ENCODE results near the gene CAPN13. TPM values are rescaled to one million over a fixed set of nuclear protein-coding genes. Genes with fewer than 3 reads are reported as not detected.

Gene CAPN13
- total RNA-seq, 2 donors from 2014 or later = 25.5 to 31.2 TPM

DNA sequence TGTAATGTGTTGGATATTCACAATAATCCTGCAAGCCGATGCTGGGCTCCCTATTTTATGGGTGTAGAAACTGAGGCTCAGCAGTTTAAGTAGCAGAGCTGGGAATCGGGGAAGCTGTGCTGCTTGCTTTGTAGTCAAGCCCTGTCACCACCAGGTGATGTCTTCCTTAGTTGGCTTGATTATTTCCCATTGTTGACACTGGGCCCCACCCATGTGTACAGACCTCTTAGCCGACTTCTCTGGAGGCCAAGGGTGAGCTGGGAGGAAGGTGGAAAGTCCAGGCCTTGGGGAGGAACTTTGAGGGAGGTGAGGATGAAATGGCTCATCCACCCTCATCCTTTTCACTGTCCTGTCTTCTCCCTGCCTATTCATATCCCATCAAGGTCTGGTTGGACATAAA lies 60.0 kb downstream of the CAPN13 start:
- H3K4me1 ChIP-seq = no peaks in the 10 kb centered on the region
- no peak overlapping the region for H3K27ac ChIP-seq
- no peak overlapping the region for H3K4me3 ChIP-seq
- TF ChIP-seq, protein P1, sequence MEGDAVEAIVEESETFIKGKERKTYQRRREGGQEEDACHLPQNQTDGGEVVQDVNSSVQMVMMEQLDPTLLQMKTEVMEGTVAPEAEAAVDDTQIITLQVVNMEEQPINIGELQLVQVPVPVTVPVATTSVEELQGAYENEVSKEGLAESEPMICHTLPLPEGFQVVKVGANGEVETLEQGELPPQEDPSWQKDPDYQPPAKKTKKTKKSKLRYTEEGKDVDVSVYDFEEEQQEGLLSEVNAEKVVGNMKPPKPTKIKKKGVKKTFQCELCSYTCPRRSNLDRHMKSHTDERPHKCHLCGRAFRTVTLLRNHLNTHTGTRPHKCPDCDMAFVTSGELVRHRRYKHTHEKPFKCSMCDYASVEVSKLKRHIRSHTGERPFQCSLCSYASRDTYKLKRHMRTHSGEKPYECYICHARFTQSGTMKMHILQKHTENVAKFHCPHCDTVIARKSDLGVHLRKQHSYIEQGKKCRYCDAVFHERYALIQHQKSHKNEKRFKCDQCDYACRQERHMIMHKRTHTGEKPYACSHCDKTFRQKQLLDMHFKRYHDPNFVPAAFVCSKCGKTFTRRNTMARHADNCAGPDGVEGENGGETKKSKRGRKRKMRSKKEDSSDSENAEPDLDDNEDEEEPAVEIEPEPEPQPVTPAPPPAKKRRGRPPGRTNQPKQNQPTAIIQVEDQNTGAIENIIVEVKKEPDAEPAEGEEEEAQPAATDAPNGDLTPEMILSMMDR (IDR thresholded peaks at IDR 0.05) = peak; percentile 27
- no peaks in the 10 kb centered on the region for H3K36me3 ChIP-seq
- H3K27me3 ChIP-seq = no peaks in the 10 kb centered on the region
- H3K9ac ChIP-seq (ENCODE audit: low read depth in 2 of 2, low read length in 2 of 2) = no peak overlapping the region
- intact Hi-C loops (cut with DNase I) = loop anchor here (5.0 kb wide), 1 partner anchor 60 kb away; the partner anchor contains the start of gene CAPN13
- no peaks in the 10 kb centered on the region for H3K9me3 ChIP-seq
- peak; percentile 77 for DNase-seq

DNA sequence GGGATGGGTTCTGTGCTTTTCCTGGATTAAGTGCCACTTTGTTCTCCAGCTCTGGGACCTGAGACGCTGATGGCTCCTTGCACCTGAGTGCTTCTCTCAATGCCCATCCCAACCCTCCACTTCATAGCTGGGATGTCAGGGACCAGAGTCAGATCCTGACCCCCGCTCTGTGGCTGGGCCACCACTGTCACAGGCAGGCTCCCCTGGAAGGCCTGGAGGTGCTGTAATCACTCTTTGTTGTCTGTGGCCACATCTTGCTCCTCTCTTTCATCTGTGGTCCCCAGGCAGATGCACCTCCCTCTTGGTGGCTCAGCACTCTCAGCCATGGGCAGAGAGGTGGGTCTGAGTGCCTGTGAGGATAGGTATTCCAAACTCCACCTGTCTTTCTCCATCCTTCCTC lies 62.4 kb downstream of the CAPN13 start:
- TF ChIP-seq, protein P1 (IDR thresholded peaks at IDR 0.05) = no peak
- Histone ChIP-seq H3K4me1 (no peaks in the 10 kb centered on the region), H3K9me3 (no peaks in the 10 kb centered on the region), H3K36me3 (no peaks in the 10 kb centered on the region), H3K27me3 (no peaks in the 10 kb centered on the region), H3K9ac (ENCODE audit: low read depth in 2 of 2, low read length in 2 of 2) (no peak overlapping the region), H3K4me3 (no peak overlapping the region), H3K27ac (no peak overlapping the region)
- intact Hi-C loops (cut with DNase I) = loop anchor here (5.0 kb wide), 1 partner anchor 62 kb away; the partner anchor contains the start of gene CAPN13
- DNase-seq = no peak

DNA sequence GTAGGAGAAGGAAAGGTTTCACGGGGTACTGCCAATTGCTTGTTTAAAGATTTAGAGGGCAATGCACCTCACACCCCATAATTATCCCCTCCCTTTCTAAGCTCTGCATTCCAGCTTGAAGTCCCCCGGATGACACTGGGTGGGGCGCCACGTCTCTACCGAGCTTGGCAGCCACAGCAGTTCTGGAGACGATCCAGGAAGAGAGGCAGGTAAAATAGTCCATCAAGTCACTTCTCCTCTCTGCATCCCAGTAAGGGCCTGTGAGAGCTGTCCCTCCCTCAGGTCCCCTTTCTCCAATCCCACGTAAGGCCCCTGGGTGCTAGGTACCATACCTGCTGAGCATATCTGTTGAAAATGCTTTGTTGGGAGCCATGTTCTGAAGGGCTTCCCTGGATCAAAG lies 65.7 kb downstream of the CAPN13 start:
- no peak overlapping the region for H3K4me3 ChIP-seq

DNA sequence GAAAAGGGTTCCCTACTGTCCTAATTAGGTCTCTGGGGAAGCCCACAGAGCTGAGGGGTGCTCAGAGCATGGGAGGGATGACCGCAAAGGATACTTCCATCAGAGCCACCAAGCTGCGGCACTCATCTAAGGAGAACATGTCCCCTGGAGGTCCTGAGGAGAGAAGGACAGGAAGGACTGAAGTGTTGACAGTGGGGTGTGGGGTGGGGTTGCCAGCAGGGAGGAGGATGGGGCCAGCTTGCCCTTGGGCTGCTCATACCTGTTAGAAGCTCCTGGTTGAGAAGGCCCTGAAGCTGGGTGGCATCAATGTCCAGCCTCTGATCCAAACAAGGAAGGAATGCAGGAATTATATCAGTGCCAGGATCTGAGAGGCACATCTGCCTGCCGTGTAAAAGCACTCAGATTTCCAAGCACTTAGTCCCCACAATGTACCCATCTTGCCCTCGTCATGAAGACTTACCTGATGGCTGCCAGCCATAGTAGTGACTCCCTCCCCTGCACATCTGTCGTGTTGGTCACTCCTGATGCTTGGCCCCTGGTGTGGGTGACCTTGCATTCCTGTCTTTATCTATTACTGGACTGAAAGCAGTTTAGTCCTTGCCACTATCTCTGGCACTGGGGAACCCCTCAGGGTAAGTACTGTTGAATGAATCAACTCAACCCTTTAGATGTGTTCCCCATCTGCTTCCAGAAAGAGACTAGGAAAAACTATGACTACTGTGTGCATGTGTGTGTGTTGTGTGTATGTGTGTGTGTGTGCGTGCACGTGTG lies 68.9 kb downstream of the CAPN13 start:
- TF ChIP-seq, protein P1 (IDR thresholded peaks at IDR 0.05) = no peak
- intact Hi-C loops (cut with DNase I) = no loop called here
- DNase-seq = no peak

More for the DNA sequence above, 65.7 kb downstream of the CAPN13 start:
- no peak for DNase-seq
- no peaks in the 10 kb centered on the region for H3K36me3 ChIP-seq
- no peaks in the 10 kb centered on the region for H3K27me3 ChIP-seq
- intact Hi-C loops (cut with DNase I) = no loop called here
- H3K9ac ChIP-seq (ENCODE audit: low read depth in 2 of 2, low read length in 2 of 2) = no peak overlapping the region
- H3K9me3 ChIP-seq = no peaks in the 10 kb centered on the region
- H3K27ac ChIP-seq = no peak overlapping the region
- H3K4me1 ChIP-seq = no peaks in the 10 kb centered on the region
- TF ChIP-seq, protein P1 (IDR thresholded peaks at IDR 0.05) = no peak

GRCh38 chr2:30737326-30737610 lies 70.0 kb downstream of the CAPN13 start:
- Histone ChIP-seq H3K9ac (ENCODE audit: low read depth in 2 of 2, low read length in 2 of 2) (no peak overlapping the region), H3K27ac (no peak overlapping the region), H3K4me1 (no peaks in the 10 kb centered on the region), H3K27me3 (no peaks in the 10 kb centered on the region), H3K9me3 (no peaks in the 10 kb centered on the region), H3K4me3 (no peak overlapping the region), H3K36me3 (no peaks in the 10 kb centered on the region)
- TF ChIP-seq, protein P1 (IDR thresholded peaks at IDR 0.05) = no peak
- no peak for DNase-seq
- intact Hi-C loops (cut with DNase I) = no loop called here

More for the DNA sequence above, 68.9 kb downstream of the CAPN13 start:
- Histone ChIP-seq H3K27me3 (no peaks in the 10 kb centered on the region), H3K36me3 (no peaks in the 10 kb centered on the region), H3K4me3 (no peak overlapping the region), H3K9me3 (no peaks in the 10 kb centered on the region), H3K4me1 (no peaks in the 10 kb centered on the region), H3K9ac (ENCODE audit: low read depth in 2 of 2, low read length in 2 of 2) (no peak overlapping the region), H3K27ac (no peak overlapping the region)
